Left kidney (tissue), 2 donors: Measurements from ENCODE around the gene SH3TC2. TPM values are rescaled to one million over a fixed set of nuclear protein-coding genes. Genes with fewer than 3 reads are reported as not detected.

Experiments
- DNase-seq: peaks from one replicate; pipeline ENCODE4 v3.0.0-alpha.2; 2013
- polyA plus RNA-seq: library from polyadenylated mRNA; unstranded; fragments of 120-200 nt; gene quantifications from one replicate; pipeline ENCODE4 v1.2.1, GENCODE V29; 2013; ENCODE audit not compliant: insufficient read length

SH3TC2 gene
- polyA plus RNA-seq, 1 donor: 0.96 TPM

DNA sequence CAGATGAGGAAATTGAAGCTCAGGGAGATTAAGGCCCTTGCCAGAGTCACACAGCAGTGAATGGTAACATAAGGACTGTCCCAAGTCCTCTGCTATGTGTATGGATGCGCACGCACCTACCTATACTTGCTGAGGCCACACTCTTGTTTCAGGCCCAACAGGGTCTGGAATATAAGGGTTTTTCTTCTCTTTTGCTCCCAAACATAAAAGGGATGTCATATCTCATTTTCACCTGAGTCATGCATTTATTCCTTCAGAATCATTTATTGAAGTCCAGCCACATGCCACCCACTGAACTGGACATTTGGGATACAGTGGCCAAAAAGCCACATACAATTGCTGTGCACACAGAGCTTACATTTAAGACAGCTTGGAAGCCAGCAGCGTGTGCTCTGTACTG is 92.0 kb downstream of the SH3TC2 start:
- DNase-seq: no peak

DNA sequence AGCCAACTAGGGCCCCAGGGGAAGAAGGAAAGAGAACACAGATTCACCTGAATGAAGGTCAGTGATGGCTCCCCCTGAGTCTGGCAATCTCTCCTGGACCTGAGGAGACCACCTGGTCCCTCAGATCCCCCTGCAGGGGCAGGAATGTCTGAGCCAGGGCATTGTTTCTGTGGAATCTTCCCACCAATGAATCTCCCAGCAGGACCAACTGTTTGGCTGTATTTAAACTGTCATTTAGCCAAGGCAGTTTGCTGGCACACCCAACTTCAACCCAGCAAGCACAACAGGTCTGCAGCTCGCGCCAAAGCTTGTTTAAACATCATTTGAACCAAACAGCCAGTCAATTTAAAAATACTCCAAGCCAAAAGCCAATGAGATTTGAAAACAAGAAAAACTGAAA is 92.6 kb downstream of the SH3TC2 start:
- DNase-seq: no peak

DNA sequence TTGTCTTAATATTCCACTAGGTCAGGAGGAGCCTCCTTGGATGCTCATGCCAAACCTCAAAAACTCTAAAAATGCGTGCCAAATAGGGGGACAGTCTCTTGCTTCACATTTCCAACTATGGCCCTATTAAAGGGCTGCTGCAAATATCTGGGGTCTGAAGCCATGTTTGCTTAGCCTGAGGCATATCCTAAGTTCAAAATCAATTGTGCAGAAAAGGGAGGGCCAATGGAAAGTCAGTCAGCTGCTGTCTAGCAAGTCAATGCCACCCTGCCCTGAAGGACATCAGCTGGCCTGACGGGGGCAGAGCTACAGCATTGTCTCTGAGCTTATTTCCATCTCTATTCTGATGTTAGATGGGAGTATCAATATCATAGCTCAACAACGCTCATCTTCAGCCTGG is 93.6 kb downstream of the SH3TC2 start:
- no peak for DNase-seq

DNA sequence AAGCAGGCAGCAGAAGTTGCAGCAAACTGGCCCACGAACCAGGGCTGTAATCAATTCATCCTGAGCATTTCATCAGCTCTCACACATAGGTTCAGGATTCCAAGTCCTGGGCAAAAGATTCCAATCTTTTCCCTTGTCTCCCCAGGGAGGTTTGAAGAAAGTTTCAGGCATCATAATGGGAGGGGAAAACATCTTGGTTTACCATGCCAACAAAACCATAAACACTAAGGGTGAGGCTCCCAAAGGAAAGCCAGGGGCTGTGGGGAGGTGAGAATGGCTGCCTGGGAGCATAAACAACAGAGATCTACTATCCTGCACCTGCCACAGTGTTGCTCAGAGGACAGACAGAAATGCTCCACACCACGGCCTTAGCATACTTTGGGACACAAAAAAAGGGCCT is 94.6 kb downstream of the SH3TC2 start:
- no peak for DNase-seq

DNA sequence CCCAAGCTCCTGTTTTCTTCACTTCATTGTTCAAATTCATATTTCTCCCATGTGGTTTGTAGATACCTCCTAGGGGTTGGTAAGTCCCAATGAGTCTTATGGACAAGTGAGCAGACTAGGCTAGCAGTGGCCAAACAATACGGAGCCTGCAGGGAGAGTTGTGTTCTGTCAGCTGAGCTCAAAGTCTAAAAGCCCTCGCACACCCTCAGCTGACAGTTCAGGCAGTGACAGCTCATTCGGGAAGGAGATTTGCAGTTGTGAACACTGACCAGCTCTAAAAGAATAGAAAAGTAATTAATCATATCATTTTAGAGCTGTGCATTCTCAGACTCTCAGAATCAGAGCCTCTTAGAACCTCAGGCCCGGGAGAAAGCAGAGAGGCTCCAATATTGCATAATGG is 95.1 kb downstream of the SH3TC2 start:
- no peak for DNase-seq

DNA sequence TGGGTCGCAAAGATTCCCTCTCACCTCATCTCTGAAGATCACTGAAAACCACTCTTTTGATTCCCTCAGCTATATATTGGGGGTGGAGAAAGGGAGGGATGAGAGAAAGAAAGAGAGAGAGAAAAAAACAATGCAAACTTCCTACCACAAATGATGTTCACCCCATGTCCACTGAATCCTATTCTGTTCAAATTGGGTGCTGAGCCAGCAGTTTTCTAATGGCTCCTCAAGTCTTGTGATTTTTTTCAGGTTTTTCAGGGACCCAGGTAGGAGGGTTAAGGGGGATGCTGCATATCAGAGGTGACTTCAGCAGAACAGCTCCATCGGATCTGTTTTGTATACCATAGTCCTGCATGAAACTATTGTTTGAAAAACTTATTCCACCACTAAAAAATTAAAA is 95.9 kb downstream of the SH3TC2 start:
- no peak for DNase-seq

DNA sequence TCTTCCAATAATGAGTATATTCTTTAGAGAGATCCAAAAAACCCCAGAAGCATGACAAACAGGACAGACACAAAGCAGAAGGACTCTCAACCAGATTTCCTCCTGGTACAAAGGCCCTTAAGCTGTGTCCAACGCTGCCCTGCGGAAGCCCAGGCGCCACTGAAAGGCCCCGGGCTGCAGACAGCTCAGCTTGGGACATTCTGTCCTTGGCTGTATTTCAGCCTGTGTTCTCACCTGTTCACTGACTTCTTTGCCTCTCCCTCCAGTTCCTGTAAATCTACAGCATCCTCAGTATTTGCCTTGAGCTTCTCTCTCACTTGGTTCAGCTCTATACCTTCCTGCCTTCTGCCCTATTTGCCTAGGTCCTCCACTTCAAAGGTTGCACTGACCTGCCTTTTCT is 96.5 kb downstream of the SH3TC2 start:
- DNase-seq: no peak

DNA sequence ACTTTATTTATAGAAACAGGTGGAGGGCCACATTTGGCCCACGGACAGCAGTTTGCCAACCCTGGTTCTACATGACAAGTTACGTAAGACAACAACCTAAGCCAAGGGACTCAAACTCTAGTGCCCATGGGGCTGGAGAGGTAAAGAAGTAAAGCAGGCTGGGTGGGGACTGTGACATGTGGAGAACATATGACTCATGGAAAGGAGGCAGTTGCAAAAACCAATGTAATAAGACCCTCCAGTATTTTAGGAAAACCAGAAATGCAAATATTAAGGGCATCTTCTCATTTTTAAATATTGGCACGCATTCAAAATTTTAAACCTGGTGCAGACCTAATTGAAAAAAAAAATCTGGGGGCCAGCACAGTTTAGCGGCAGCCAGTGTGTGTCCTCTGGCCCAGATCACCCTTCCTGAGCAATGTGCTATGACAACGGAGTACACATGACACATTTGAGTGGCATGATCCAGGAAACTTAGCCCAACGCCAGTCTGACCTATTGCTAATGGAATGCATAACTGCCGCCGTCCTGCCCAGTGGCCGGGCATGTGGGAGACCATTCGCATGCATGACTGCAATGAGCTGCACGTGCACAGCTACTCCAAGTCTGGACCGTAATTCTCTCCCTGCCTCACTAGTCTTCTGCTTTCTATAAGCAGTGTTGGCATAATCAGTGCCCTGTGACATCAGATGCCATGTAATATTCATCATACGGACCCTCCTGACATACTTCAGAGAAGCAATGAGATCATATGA is 97.2 kb downstream of the SH3TC2 start:
- peak; percentile 58 for DNase-seq

DNA sequence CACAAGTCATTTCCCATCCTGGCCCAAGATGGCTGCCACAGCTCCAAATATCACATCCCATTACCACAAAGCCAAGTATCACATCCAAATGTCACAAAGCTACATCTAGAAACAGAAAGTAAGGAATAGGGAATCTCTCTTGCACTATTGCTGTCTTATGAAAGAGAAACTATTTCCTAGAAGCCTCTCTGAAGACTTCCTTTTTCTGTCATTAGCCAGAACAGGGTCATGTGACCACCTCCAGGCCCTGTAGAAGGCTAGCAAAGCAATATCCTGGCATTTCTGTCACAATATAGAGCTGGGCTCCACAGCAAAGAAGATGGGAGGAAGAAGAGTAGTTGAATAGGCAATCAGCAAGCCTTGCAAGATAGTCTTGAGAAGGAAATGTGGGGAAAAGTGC is 99.2 kb downstream of the SH3TC2 start:
- no peak for DNase-seq

DNA sequence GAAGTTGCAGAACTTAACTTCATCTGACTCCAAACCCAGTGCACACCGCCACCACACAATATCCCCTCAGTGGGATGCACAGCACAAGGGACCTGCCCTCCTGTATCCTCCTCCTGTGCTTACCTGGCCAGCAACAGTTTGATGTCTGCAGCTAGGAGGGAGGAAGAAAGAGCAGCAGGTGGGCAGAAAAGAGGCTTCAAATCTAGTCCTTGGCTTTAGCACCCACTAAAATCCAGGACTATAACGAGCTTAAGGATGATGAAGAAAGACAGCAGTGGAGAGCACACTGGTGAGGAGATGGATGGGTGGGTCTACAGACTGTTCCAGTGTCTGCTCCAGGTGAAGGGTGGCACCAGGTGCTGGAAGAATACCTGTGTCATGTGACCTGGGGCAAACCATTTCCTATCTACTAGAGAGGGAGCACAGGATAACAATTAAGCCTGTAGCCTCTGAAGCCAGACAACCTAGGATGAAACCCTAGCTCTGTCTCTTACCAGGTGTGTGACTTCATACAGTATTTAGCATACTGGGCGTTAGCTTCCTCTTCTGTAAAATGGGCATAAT is 100.0 kb downstream of the SH3TC2 start:
- DNase-seq: no peak

DNA sequence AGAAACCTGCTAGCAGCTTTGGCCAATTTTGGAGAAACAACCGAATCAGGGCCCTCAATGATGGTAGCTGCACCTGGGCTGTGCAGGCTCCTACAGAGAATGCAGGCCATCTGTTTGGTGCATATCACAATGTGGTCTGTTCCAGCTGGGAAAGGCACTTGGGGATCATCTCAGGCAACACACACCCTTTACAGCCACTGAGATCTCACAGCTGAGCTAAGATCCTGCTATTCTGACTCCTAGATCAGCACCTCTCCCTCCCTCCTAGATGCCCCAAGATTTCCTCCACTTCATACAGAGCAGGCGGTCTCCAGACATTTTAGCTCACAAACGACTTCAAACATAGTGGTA is 100.7 kb downstream of the SH3TC2 start:
- no peak for DNase-seq

DNA sequence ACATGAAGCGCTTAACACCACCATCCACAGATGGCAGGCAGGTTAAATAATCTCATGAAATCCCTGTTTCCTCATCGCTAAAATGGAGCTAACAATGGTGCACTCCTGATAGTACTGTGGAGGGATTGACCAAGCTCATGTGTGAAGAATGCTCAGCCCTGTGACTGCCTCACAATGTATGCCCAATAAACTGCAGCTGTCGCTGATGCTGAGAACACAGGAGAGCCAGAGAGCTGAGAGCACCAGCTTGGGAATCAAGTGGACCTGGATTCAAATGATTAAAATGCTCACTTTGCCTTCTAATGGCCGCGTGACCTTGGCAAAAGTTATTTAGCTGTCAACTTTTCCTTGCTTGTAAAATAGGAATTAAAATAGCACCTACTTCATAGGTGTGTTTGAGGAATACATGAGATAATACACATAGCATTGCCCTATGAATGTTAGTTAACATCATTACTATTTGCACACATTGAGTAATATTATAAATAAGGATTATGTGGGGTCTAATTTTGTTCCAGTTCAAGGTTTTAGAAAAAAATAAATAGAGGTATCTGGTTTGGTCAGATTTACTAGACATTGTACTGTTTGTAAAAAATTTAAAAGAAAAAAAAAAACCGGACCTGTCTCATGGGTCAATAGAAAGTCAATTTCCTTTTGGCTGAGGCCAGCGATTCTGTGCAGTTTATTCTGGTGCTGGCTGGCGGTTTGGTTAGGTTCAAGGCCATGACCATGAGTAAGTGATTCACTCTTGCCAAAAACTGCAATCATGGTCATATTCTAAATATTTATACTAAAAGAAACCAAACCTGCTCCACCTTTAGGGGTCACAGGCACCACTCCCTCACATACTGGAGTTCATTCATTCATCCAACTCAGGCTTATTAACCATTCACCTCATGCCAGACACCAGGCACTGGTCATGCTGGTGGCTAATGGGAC is 101.3 kb downstream of the SH3TC2 start:
- DNase-seq: no peak

DNA sequence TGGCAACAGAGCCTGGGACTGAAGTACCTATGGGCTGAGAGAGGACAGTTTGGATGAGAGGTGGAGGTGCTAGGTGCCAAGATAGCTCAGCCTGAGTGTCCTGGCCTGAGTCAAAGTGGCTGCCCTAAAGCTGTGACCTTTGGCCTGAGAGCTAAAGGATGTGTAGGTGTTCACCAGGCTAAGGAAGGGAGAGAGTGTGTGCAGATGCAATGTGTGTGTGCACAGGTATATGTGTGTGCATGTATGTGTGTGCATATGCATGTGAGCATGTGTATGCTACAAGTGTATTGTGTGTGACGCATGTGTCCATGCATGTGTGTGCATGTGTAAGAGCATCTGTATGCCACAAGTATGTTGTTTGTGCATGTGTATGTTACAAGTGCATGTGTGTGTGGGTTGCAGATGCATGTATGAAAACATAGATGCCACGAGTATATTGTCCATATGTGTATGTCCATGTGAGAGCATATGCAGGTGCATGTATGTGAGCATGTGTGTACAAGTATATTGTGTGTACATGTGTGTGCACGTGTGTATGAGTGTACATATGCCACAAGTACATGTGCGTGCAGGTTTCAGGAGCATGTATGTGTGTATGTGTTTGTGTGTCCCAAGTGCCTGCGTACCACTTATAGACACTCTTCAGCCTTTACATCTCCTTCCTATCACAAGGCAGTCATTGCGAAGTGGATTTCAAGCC is 102.6 kb downstream of the SH3TC2 start:
- DNase-seq: no peak

DNA sequence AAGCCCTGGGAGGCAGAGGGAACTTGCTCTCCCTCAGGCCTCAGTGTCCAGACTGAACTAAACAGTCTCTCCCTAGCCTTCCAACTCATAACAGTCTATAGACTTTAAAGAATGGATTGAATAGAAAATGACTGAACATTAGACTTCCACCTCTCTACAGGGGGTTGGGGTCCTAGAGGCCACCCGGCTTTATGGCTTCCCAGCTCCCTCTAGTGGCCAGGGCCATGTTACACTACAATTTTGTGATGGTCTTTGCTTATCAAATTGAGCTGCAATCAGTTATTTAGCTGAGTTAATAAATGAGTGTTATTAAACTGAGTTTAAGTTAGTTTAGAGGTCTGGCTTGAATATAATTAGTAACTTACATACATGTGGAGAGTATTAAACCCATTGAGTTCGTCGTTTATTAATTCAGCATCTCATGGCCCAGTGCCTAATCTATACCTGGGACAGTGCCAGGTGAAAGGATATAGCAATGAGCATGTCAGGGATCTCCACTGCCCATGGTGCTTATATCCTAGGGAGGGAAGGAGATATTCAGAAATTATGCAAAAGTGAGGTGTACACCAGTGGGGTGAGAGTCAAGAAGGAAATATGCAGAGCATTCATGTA is 105.2 kb downstream of the SH3TC2 start:
- peak; percentile 8 for DNase-seq

DNA sequence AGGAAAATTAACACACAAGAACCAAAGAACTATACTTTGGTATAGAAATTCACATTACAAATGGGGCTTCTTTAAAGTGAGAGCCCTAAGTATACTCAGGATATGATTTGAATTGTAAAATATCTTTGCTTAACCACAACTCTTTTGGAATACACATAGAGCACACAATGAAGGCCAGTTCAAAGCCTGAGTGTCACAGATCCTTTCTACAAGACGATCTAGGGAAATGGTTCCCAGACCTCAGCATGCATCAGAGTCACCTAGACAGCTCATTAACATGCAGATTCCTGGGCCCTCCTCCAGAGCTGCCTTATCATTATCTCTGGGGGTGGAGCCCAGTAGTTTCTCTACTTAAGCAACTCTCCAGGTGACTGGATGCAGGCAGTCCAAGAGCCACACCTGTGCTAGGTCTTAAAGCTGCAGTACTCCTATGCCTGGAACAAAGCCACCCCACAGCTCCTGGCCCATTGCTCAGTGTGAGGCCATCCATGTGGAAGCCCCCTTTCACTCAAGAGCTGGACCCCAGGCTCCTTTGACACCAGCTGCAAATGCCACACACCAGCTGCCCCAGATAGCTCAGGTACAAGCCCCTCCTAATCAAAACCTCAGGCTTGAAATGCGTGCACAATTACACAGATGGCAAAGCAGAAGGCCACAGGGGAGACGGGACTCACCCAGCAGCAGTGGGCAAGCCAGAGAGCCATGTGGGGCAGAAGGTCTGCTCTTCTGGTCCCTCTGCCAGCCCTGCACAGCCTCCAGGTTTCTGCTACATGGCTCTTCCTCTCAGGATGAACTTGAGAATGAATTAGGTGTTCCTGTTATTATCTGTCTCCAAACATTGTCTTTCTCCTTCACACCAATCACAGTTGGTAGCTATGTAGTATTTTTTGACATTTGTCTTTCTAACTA is 106.1 kb downstream of the SH3TC2 start:
- DNase-seq: no peak

Other genes with a start within 250 kb of the SH3TC2 start
- gene ADRB2, start 236.5 kb downstream of the SH3TC2 start, polyA plus RNA-seq: 0.27 TPM
- 1.1 TPM for gene ABLIM3, start 78.4 kb upstream of the SH3TC2 start, polyA plus RNA-seq
- gene AFAP1L1, start 208.8 kb upstream of the SH3TC2 start, polyA plus RNA-seq: 21.9 TPM